ENCODE data around the gene CNTFR.

The CNTFR gene

GRCh38 chr9:34550681-34551270 lies 38.7 kb downstream of the CNTFR start:
- ChIA-PET CTCF (interaction anchor here (0.9 to 10.6 kb wide), 7 partner anchors 8 to 53 kb away, joined by 3 to 255 read pairs (median 4); no protein-coding TSS in a partner anchor), POLR2A (no interaction called here)
- no peak for TF ChIP-seq CTCF (IDR thresholded peaks at IDR 0.05; ENCODE audit: insufficient read depth, low read length, missing control alignments)
- no peak overlapping the region for H3K4me3 ChIP-seq (ENCODE audit: low read depth, low read length)
- no peak for DNase-seq (ENCODE audit: low read depth, low spot score)

GRCh38 chr9:34550016-34550680 lies 39.4 kb downstream of the CNTFR start:
- CTCF ChIA-PET, result interaction anchor here (1.0 to 10.6 kb wide), 7 partner anchors 8 to 146 kb away, joined by 3 to 255 read pairs (median 4); no protein-coding TSS in a partner anchor
- POLR2A ChIA-PET, result no interaction called here
- DNase-seq (ENCODE audit: low read depth, low spot score), result no peak
- no peak overlapping the region for H3K4me3 ChIP-seq (ENCODE audit: low read depth, low read length)
- no peak for TF ChIP-seq CTCF (IDR thresholded peaks at IDR 0.05; ENCODE audit: insufficient read depth, low read length, missing control alignments)

GRCh38 chr9:34549407-34549732 lies 40.2 kb downstream of the CNTFR start:
- ChIA-PET CTCF (interaction anchor here (1.0 to 10.6 kb wide), 7 partner anchors 8 to 145 kb away, joined by 3 to 255 read pairs (median 4); no protein-coding TSS in a partner anchor), POLR2A (no interaction called here)
- no peak for TF ChIP-seq CTCF (IDR thresholded peaks at IDR 0.05; ENCODE audit: insufficient read depth, low read length, missing control alignments)
- DNase-seq (ENCODE audit: low read depth, low spot score), result no peak
- no peak overlapping the region for H3K4me3 ChIP-seq (ENCODE audit: low read depth, low read length)

- ChIA-PET POLR2A (interaction anchor here (0.6 kb wide), 1 partner anchor 47 kb away, joined by 3 read pairs; no protein-coding TSS in a partner anchor), CTCF (interaction anchor here (0.6 to 10.6 kb wide), 45 partner anchors 9 to 216 kb away, joined by 3 to 255 read pairs (median 5); partner anchors contain the start of genes CNTFR and DCTN3)
- no peak overlapping the region for H3K4me3 ChIP-seq (ENCODE audit: low read depth, low read length)
- TF ChIP-seq CTCF (IDR thresholded peaks at IDR 0.05; ENCODE audit: insufficient read depth, low read length, missing control alignments), result peak; percentile 96
- peak; percentile 5 for DNase-seq (ENCODE audit: low read depth, low spot score)
Observed at GRCh38 chr9:34547960-34548611, 41.4 kb downstream of the CNTFR start.

GRCh38 chr9:34546834-34547827 lies 42.4 kb downstream of the CNTFR start:
- CTCF ChIA-PET, result interaction anchor here (0.6 to 10.6 kb wide), 52 partner anchors 8 to 215 kb away, joined by 3 to 255 read pairs (median 5); partner anchors contain the start of genes CNTFR and DCTN3
- no peak overlapping the region for H3K4me3 ChIP-seq (ENCODE audit: low read depth, low read length)
- peak; percentile 60 for TF ChIP-seq CTCF (IDR thresholded peaks at IDR 0.05; ENCODE audit: insufficient read depth, low read length, missing control alignments)
- POLR2A ChIA-PET, result interaction anchor here (0.6 kb wide), 1 partner anchor 48 kb away, joined by 3 read pairs; no protein-coding TSS in a partner anchor
- DNase-seq (ENCODE audit: low read depth, low spot score), result no peak
